A549 (cell line): ENCODE results near the gene PPM1H. TPM values are rescaled to one million over a fixed set of nuclear protein-coding genes. Genes with fewer than 3 reads are reported as not detected.
"Not testable (repeated sequence)": the region's sequence is repeated elsewhere in the genome, so short reads cannot be mapped to it uniquely, and the experiment has no call there.

Experiments used
- ATAC-seq, 2 experiments: fragments of 200-7000 bp in 1 of 2; fragments of >200 bp in 1 of 2; cut with Nextera tagmentation in 1 of 2; cut with Tn5 transposase in 1 of 2; 3 replicates each; pipeline versions ENCODE4 v1.8.0 to v1.9.1; 2018 to 2020; ENCODE audit warnings: mild to moderate bottlenecking in 1 of 2, moderate library complexity in 1 of 2
- CTCF ChIA-PET: fragments of 300-600 bp; sonication (Branson Sonifier 250); formaldehyde crosslinking; extraction: SDS; loops from one replicate; lab custom pipeline; 2021; ENCODE audit warnings: antibody characterized with exemption, inconsistent platforms; lab: Yijun Ruan, JAX
- POLR2A ChIA-PET: fragments of 350-600 bp; formaldehyde crosslinking; extraction: SDS; loops from one replicate; lab custom pipeline; 2021; ENCODE audit warnings: antibody characterized with exemption, inconsistent platforms; lab: Yijun Ruan, JAX
- DNase-seq, 2 experiments: peaks; one replicate each; pipeline versions ENCODE4 v3.0.0 to v3.0.0-alpha.2; 2011 to 2016; ENCODE audit warnings: low read depth in 1 of 2, low spot score in 1 of 2
- FAIRE-seq: peaks from 2 replicates; lab custom pipeline; 2011; peaks lifted over from hg19 to GRCh38; lab: Jason Lieb, UNC
- H3K27ac ChIP-seq, 2 experiments: fragments of >200 bp; sonication (Bioruptor Twin); formaldehyde crosslinking; 3 replicates each; pipeline ENCODE4 v1.5.1; 2016 to 2017
- H3K4me1 ChIP-seq: fragments of >200 bp; sonication (Bioruptor Twin); formaldehyde crosslinking; 3 replicates; pipeline ENCODE4 v1.6.1; 2016
- H3K4me2 ChIP-seq: fragments of >200 bp; sonication (Bioruptor Twin); formaldehyde crosslinking; 3 replicates; pipeline ENCODE4 v1.6.1; 2016
- H3K4me3 ChIP-seq: fragments of >200 bp; sonication (Bioruptor Twin); formaldehyde crosslinking; 3 replicates; pipeline ENCODE4 v1.5.1; 2016
- H3K9me3 ChIP-seq: fragments of >200 bp; sonication (Bioruptor Twin); formaldehyde crosslinking; 3 replicates; pipeline ENCODE4 v1.6.1; 2016
- CBX2 ChIP-seq: fragments of 200-600 bp; sonication (generic); IDR thresholded peaks from 2 replicates; pipeline ENCODE4 v1.6.1; 2016; ENCODE audit warnings: low read depth, mild to moderate bottlenecking, borderline replicate concordance
- CEBPB ChIP-seq, 2 experiments: fragments of >200 bp in 1 of 2; sonication (Bioruptor Twin) in 1 of 2; formaldehyde crosslinking in 1 of 2; IDR thresholded peaks; 2 replicates each; pipeline ENCODE4 v1.6.1; 2012 to 2016
- CTCF ChIP-seq: fragments of >200 bp; sonication (Bioruptor Twin); formaldehyde crosslinking; IDR thresholded peaks from 3 replicates; pipeline ENCODE4 v1.5.1; 2016
- EHF ChIP-seq: fragments of 250-450 bp; sonication (Bioruptor Pico); IDR thresholded peaks from 2 replicates; pipeline ENCODE4 v1.5.0; 2020; ENCODE audit warnings: mild to moderate bottlenecking
- FOSL2 ChIP-seq, 2 experiments: fragments of 450-650 bp in 1 of 2; fragments of >200 bp in 1 of 2; sonication (Bioruptor Twin) in 1 of 2; formaldehyde crosslinking; IDR thresholded peaks; 2 replicates each; pipeline versions ENCODE4 v1.5.0 to v1.6.1; 2016 to 2020; ENCODE audit warnings: mild to moderate bottlenecking in 1 of 2, moderate library complexity in 1 of 2
- FOXS1 ChIP-seq: fragments of 250-450 bp; sonication (Bioruptor Pico); IDR thresholded peaks from 2 replicates; pipeline ENCODE4 v1.5.0; 2020; ENCODE audit warnings: mild to moderate bottlenecking, moderate library complexity
- HES2 ChIP-seq: fragments of >200 bp; sonication (Bioruptor Twin); formaldehyde crosslinking; IDR thresholded peaks from 2 replicates; pipeline ENCODE4 v1.6.1; 2016
- HEYL ChIP-seq: fragments of 250-450 bp; sonication (Bioruptor Pico); IDR thresholded peaks from 2 replicates; pipeline ENCODE4 v1.8.0; 2021; ENCODE audit warnings: mild to moderate bottlenecking, moderate library complexity
- HOXA7 ChIP-seq: fragments of 250-450 bp; sonication (Bioruptor Pico); IDR thresholded peaks from 2 replicates; pipeline ENCODE4 v1.5.0; 2020; ENCODE audit warnings: mild to moderate bottlenecking, moderate library complexity
- HOXB5 ChIP-seq: fragments of 250-450 bp; sonication (Bioruptor Pico); IDR thresholded peaks from 2 replicates; pipeline ENCODE4 v1.5.0; 2020; ENCODE audit warnings: mild to moderate bottlenecking, moderate library complexity
- JUN ChIP-seq, 2 experiments: fragments of >200 bp; sonication (Bioruptor Twin); formaldehyde crosslinking; IDR thresholded peaks; 2 replicates in 1 of 2; 3 replicates in 1 of 2; pipeline ENCODE4 v1.6.1; 2016 to 2017
- KDM1A ChIP-seq: fragments of 200-600 bp; sonication (generic); IDR thresholded peaks from 2 replicates; pipeline ENCODE4 v1.6.1; 2016; ENCODE audit warnings: low read depth, mild to moderate bottlenecking
- MAZ ChIP-seq: fragments of 150-350 bp; IDR thresholded peaks from 2 replicates; pipeline ENCODE4 v1.6.1; 2014; ENCODE audit warnings: antibody characterized with exemption, low read depth, low read length, borderline replicate concordance
- MYC ChIP-seq: IDR thresholded peaks from 2 replicates; pipeline ENCODE4 v1.6.1; 2012; ENCODE audit warnings: mild to moderate bottlenecking, inconsistent platforms, low read length, improper control_type of control experiment, borderline replicate concordance
- NFE2L2 ChIP-seq: fragments of 150-350 bp; conservative IDR thresholded peaks from 2 replicates; pipeline ENCODE4 v1.6.1; 2014; ENCODE audit warnings: low read length
- POLR2A ChIP-seq: IDR thresholded peaks from 2 replicates; pipeline ENCODE4 v1.6.1; 2012; ENCODE audit warnings: mild to moderate bottlenecking, low read length
- RARB ChIP-seq: fragments of 250-450 bp; sonication (Bioruptor Pico); IDR thresholded peaks from 2 replicates; pipeline ENCODE4 v1.8.0; 2021; ENCODE audit warnings: mild to moderate bottlenecking, moderate library complexity
- RNF2 ChIP-seq: fragments of 200-600 bp; sonication (generic); IDR thresholded peaks from 2 replicates; pipeline ENCODE4 v1.6.1; 2016; ENCODE audit warnings: low read depth, mild to moderate bottlenecking, antibody characterized with exemption, moderate library complexity, borderline replicate concordance
- TP53 ChIP-seq: fragments of 250-450 bp; sonication (Bioruptor Pico); IDR thresholded peaks from 2 replicates; pipeline ENCODE4 v1.5.0; 2021; ENCODE audit warnings: mild to moderate bottlenecking, moderate library complexity
- USF2 ChIP-seq: fragments of 450-650 bp; IDR thresholded peaks from 2 replicates; pipeline ENCODE4 v1.6.1; 2014; ENCODE audit warnings: antibody characterized with exemption
- WGBS: methylation state at CpG from one replicate; pipeline ENCODE4 v1.1.6; 2017; ENCODE audit errors: missing lambda C conversion rate; 5-methylcytosine and 5-hydroxymethylcytosine counted together
- polyA plus RNA-seq, 4 experiments: library from polyadenylated mRNA; depleted of rRNA in 3 of 4; stranded (reverse); fragments of >200 nt; fragmentation: RNase III in 1 of 4; extraction: RNeasy Plus Mini Kit Qiagen cat#74134 plus additional on column Dnase treatment in 1 of 4; gene quantifications; 2 replicates in 3 of 4; 3 replicates in 1 of 4; pipeline ENCODE4 v1.2.3, GENCODE V29; 2011 to 2017

Gene PPM1H
- polyA plus RNA-seq, 2 of the 4 experiments (the other 2 are of a cell fraction), result 7.8 TPM

GRCh38 chr12:62967701-62968100 lies 32.8 kb upstream of the PPM1H start:
- CTCF ChIA-PET, result interaction anchor here (2.1 kb wide), 1 partner anchor 33 kb away, joined by 8 read pairs; the partner anchor contains the start of gene PPM1H
- ATAC-seq (no peak), FAIRE-seq (no peak), DNase-seq (no peak)
- TF ChIP-seq CTCF, result no peak
- TF ChIP-seq KDM1A, result no peak
- no peak for TF ChIP-seq TP53 (CRISPR knock-in tag)
- no peak for TF ChIP-seq CEBPB (IDR thresholded peaks at IDR 0.05)
- no peak for TF ChIP-seq FOXS1 (CRISPR knock-in tag)
- TF ChIP-seq JUN (IDR thresholded peaks at IDR 0.05), result no peak
- TF ChIP-seq HEYL (CRISPR knock-in tag), result no peak
- TF ChIP-seq CBX2, result no peak
- TF ChIP-seq MAZ, result no peak
- no peak for TF ChIP-seq HOXA7 (CRISPR knock-in tag)
- TF ChIP-seq RNF2, result no peak
- TF ChIP-seq RARB, result no peak
- no peak for TF ChIP-seq USF2
- no peak for TF ChIP-seq HOXB5 (CRISPR knock-in tag)
- TF ChIP-seq MYC, result no peak
- TF ChIP-seq FOSL2 (IDR thresholded peaks at IDR 0.05), result no peak
- TF ChIP-seq FOSL2 (CRISPR knock-in tag; IDR thresholded peaks at IDR 0.05), result no peak
- TF ChIP-seq POLR2A, result no peak
- TF ChIP-seq EHF, result no peak
- no peak overlapping the region for H3K4me3 ChIP-seq
- no peak overlapping the region for H3K4me2 ChIP-seq
- H3K4me1 ChIP-seq, result no peaks in the 10 kb centered on the region
- H3K27ac ChIP-seq, result no peak overlapping the region
- POLR2A ChIA-PET, result no interaction called here
- no peaks in the 10 kb centered on the region for H3K9me3 ChIP-seq
- 23% methylated on average over 2 of the region's 2 CpGs for WGBS

- ATAC-seq (no peak), DNase-seq (no peak), FAIRE-seq (no peak)
- Histone ChIP-seq H3K4me2 (no peak overlapping the region), H3K9me3 (no peaks in the 10 kb centered on the region), H3K4me1 (no peaks in the 10 kb centered on the region), H3K27ac (no peak overlapping the region), H3K4me3 (no peak overlapping the region)
- POLR2A ChIA-PET, result no interaction called here
- TF ChIP-seq NFE2L2, result no peak
- TF ChIP-seq HES2, result no peak
- TF ChIP-seq RARB, result no peak
- no peak for TF ChIP-seq FOXS1 (CRISPR knock-in tag)
- CTCF ChIA-PET, result no interaction called here
Observed at GRCh38 chr12:62966990-62967506, 32.1 kb upstream of the PPM1H start.

- CTCF ChIA-PET; DNase-seq; H3K4me2 ChIP-seq; H3K9me3 ChIP-seq; POLR2A ChIA-PET; H3K4me1 ChIP-seq; ATAC-seq; H3K4me3 ChIP-seq; FAIRE-seq; H3K27ac ChIP-seq; TF ChIP-seq FOSL2 (IDR thresholded peaks at IDR 0.05): not testable (repeated sequence)
- TF ChIP-seq FOSL2 (CRISPR knock-in tag; IDR thresholded peaks at IDR 0.05), result peak; percentile 23; the same call in 1 of the 2 replicates
- 74% methylated on average over 8 of the region's 8 CpGs for WGBS
Observed at GRCh38 chr12:62966446-62966989, 31.6 kb upstream of the PPM1H start.

- CTCF ChIA-PET, result not testable (repeated sequence)
Observed at GRCh38 chr12:62965700-62966099, 30.8 kb upstream of the PPM1H start.

GRCh38 chr12:62965242-62965641 lies 30.3 kb upstream of the PPM1H start:
- WGBS, result 80% methylated on average over 11 of the region's 11 CpGs

More at GRCh38 chr12:62965700-62966099, 30.8 kb upstream of the PPM1H start:
- H3K27ac ChIP-seq, ATAC-seq, H3K4me3 ChIP-seq, H3K4me1 ChIP-seq, FAIRE-seq, POLR2A ChIA-PET, H3K4me2 ChIP-seq, DNase-seq, H3K9me3 ChIP-seq: not testable (repeated sequence)
- WGBS, result 79% methylated on average over 4 of the region's 4 CpGs

More at GRCh38 chr12:62965242-62965641, 30.3 kb upstream of the PPM1H start:
- ATAC-seq, H3K27ac ChIP-seq, H3K9me3 ChIP-seq, FAIRE-seq, H3K4me3 ChIP-seq, DNase-seq, H3K4me1 ChIP-seq, H3K4me2 ChIP-seq, CTCF ChIA-PET, POLR2A ChIA-PET: not testable (repeated sequence)
